Heart left ventricle (tissue), 13 donors: ENCODE measurements around the gene CAPZA1.

Experiments
- POLR2A ChIP-seq, 2 donors: fragments of 450-650 bp; IDR thresholded peaks; one replicate each; pipeline ENCODE4 v1.6.1; 2017; ENCODE audit warnings: antibody characterized with exemption in 2 of 2, mild to moderate bottlenecking in 2 of 2, moderate library complexity in 2 of 2
- TF ChIP-seq, protein P1 (sequence below), 12 donors: fragments of 200-600 bp; sonication (generic) in 4 of 12; IDR thresholded peaks; one replicate each; pipeline versions ENCODE4 v1.5.0 to v1.8.0; 2018 to 2022; ENCODE audit warnings: antibody characterized with exemption in 12 of 12, mild to moderate bottlenecking in 5 of 12
- donor health status: ischemic (EF 13 %, LVEDD 7.1; RV severe dilation, severe dysfunction).
- donor health status: DM: no; HTN: yes; CAD: no.
- donor health status: DM: no; HTN: no; CAD: no.
- donor health status: ischemic (EF 25% LVEDD 6.9; RV normal size, moderate dysfunction).
- donor health status: ischemic (EF 25% LVEDD 5.7; RV mildly dilated, moderate dysfunction).
- donor health status: ischemic (EF 35%, LVEDD 5.7; RV mildly dilated, moderate dysfunction).
- donor health status: nonischemic (EF 11% LVEDD 7.7; RV severe dilation, severe dysfunction).
- donor health status: DM: yes; HTN: yes; CAD: no.
- donor health status: PGD.
- donor health status: ischemic (EF 29% LVEDD 5.4; RV normal size, mild dysfunction).
- donor health status: nonischemic (EF 23%, LVEDD 6.1; RV moderate dilation, normal function).

DNA sequence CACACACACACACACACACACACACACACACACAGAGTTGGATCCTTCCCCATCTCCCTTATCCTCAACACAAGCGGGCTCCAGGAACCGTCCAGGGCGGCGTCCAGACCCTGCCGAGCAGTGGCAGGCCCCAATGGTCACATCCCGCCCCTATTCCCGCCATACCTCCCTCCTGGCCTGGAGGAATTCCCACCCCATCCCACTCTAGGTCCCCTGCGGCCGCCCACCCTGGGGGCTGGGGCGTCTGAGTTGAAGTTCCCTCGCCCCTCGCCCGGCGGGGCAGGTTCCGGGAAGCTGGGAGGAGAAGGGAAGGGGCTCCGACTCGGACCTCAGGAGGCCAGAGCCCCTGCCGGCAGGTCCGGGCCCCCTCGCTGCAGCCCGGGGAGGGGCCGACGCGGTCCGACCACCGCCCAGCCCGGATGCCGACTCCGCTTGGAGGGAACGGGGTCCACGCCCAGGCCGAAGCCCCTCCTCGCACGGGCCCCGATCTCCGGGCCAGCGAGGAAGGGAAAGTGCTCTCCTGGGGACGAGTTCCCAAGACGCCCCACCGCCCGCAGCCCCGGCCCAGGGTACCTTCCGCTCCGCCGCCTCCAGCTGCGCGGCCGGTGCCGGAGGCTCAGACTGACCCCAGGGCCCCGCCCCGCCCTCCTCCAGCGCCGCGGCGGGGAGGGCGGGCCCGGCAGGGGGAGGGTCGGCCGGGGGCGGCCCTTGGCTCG, 87.0 kb downstream of the CAPZA1 start, which contains the start of gene RHOC:
- TF ChIP-seq, protein P1, sequence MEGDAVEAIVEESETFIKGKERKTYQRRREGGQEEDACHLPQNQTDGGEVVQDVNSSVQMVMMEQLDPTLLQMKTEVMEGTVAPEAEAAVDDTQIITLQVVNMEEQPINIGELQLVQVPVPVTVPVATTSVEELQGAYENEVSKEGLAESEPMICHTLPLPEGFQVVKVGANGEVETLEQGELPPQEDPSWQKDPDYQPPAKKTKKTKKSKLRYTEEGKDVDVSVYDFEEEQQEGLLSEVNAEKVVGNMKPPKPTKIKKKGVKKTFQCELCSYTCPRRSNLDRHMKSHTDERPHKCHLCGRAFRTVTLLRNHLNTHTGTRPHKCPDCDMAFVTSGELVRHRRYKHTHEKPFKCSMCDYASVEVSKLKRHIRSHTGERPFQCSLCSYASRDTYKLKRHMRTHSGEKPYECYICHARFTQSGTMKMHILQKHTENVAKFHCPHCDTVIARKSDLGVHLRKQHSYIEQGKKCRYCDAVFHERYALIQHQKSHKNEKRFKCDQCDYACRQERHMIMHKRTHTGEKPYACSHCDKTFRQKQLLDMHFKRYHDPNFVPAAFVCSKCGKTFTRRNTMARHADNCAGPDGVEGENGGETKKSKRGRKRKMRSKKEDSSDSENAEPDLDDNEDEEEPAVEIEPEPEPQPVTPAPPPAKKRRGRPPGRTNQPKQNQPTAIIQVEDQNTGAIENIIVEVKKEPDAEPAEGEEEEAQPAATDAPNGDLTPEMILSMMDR (IDR thresholded peaks at IDR 0.05) = no peak
- peak; percentile 64 to 95 for TF ChIP-seq POLR2A (IDR thresholded peaks at IDR 0.05)
